K562 (cell line): ENCODE measurements around the gene FKBP8. TPM values are rescaled to one million over a fixed set of nuclear protein-coding genes. Genes with fewer than 3 reads are reported as not detected.
A peak's percentile ranks its signal among the peaks of the same experiment; 100 is the strongest.

Experiments
- ARID2 ChIP-seq: fragments of 450-650 bp; IDR thresholded peaks from 2 replicates; pipeline ENCODE4 v1.6.1; 2017; ENCODE audit warnings: antibody characterized with exemption, mild to moderate bottlenecking
- BCL6 ChIP-seq: fragments of 250-450 bp; sonication (Bioruptor Pico); IDR thresholded peaks from 2 replicates; pipeline ENCODE4 v1.4.0; 2020
- CCAR2 ChIP-seq: fragments of 200-400 bp; formaldehyde crosslinking; IDR thresholded peaks from 2 replicates; pipeline ENCODE4 v1.6.1; 2017; ENCODE audit warnings: mild to moderate bottlenecking, low read depth, low read length
- CHD2 ChIP-seq: IDR thresholded peaks from 2 replicates; pipeline ENCODE4 v1.6.1; 2011; ENCODE audit warnings: low read depth, low read length
- CREB5 ChIP-seq: fragments of 250-450 bp; sonication (Bioruptor Pico); IDR thresholded peaks from 2 replicates; pipeline ENCODE4 v1.5.0; 2020; ENCODE audit warnings: mild to moderate bottlenecking
- DACH1 ChIP-seq: fragments of 450-650 bp; IDR thresholded peaks from 2 replicates; pipeline ENCODE4 v1.6.1; 2018; ENCODE audit not compliant: partially characterized antibody
- EHMT2 ChIP-seq: fragments of 450-650 bp; IDR thresholded peaks from 2 replicates; pipeline ENCODE4 v1.6.1; 2018; ENCODE audit warnings: antibody characterized with exemption
- HDAC1 ChIP-seq, 2 experiments: fragments of 450-650 bp; IDR thresholded peaks; 2 replicates each; pipeline ENCODE4 v1.6.1; 2016 to 2017; ENCODE audit warnings: inconsistent platforms in 1 of 2, mild to moderate bottlenecking in 1 of 2, moderate library complexity in 1 of 2
- KDM1A ChIP-seq, 2 experiments: fragments of 450-650 bp; IDR thresholded peaks; 2 replicates each; pipeline ENCODE4 v1.6.1; 2016; ENCODE audit warnings: mild to moderate bottlenecking in 2 of 2
- NEUROD1 ChIP-seq: fragments of 150-350 bp; IDR thresholded peaks from 2 replicates; pipeline ENCODE4 v1.6.1; 2014; ENCODE audit warnings: borderline replicate concordance, low read length, low read depth; ENCODE audit not compliant: partially characterized antibody
- TEAD2 ChIP-seq: fragments of 450-650 bp; IDR thresholded peaks from 2 replicates; pipeline ENCODE4 v1.6.1; 2016; ENCODE audit warnings: missing genetic modification characterization, control low read depth, missing compliant biosample characterization
- ZBED1 ChIP-seq: IDR thresholded peaks from 2 replicates; pipeline ENCODE4 v1.6.1; 2014
- ZFP1 ChIP-seq: fragments of 450-650 bp; formaldehyde crosslinking; IDR thresholded peaks from 2 replicates; pipeline ENCODE4 v1.4.0; 2020; ENCODE audit warnings: mild to moderate bottlenecking, mixed read lengths
- ZNF217 ChIP-seq: sonication (generic); formaldehyde crosslinking; IDR thresholded peaks from 2 replicates; pipeline ENCODE4 v1.8.0; 2022; ENCODE audit warnings: mild to moderate bottlenecking, missing genetic modification reagents
- ZNF3 ChIP-seq: fragments of 250-450 bp; sonication (Bioruptor Pico); IDR thresholded peaks from 2 replicates; pipeline ENCODE4 v1.5.0; 2021; ENCODE audit warnings: mild to moderate bottlenecking, moderate library complexity
- polyA plus RNA-seq, 8 experiments: library from polyadenylated mRNA; depleted of rRNA in 4 of 8; stranded (reverse) in 5 of 8; unstranded in 3 of 8; fragments of >200 nt; fragmentation: Nextera tagmentation in 2 of 8; fragmentation: Illumina TruSeq in 1 of 8; extraction: Ambion mirVana in 2 of 8; extraction: Trizol in 1 of 8; gene quantifications; 2 replicates each; pipeline versions ENCODE4 v1.2.1 to v1.2.3, GENCODE V29; 2011 to 2014; ENCODE audit warnings: inconsistent platforms in 1 of 8, missing spikeins in 1 of 8
- total RNA-seq, 7 experiments: library from RNA; depleted of rRNA in 6 of 7; stranded (reverse); fragments of >200 nt in 6 of 7; fragmentation: Illumina TruSeq in 2 of 7; extraction: Trizol in 2 of 7; gene quantifications; 2 replicates each; pipeline versions ENCODE4 v1.2.1 to v1.2.3, GENCODE V29; 2011 to 2021; ENCODE audit warnings: low replicate concordance in 1 of 7
- TF ChIP-seq, protein P1 (sequence below): fragments of 250-450 bp; sonication (Bioruptor Pico); IDR thresholded peaks from 2 replicates; pipeline ENCODE4 v1.5.0; 2021; ENCODE audit warnings: mild to moderate bottlenecking, borderline replicate concordance
- TF ChIP-seq, protein P2 (sequence below): sonication (generic); formaldehyde crosslinking; IDR thresholded peaks from 2 replicates; pipeline ENCODE4 v1.8.0; 2022; ENCODE audit warnings: missing genetic modification reagents, mild to moderate bottlenecking, moderate library complexity, borderline replicate concordance

FKBP8 gene
- total and polyA plus RNA-seq, 9 of the 15 experiments (the other 6 are each of a cell fraction or from before 2014, with no cell fraction given) = 0.46 to 236 (median 104) TPM

GRCh38 chr19:18543814-18544475 is 572 bp upstream of the FKBP8 start (continued):
- TF ChIP-seq, protein P1, sequence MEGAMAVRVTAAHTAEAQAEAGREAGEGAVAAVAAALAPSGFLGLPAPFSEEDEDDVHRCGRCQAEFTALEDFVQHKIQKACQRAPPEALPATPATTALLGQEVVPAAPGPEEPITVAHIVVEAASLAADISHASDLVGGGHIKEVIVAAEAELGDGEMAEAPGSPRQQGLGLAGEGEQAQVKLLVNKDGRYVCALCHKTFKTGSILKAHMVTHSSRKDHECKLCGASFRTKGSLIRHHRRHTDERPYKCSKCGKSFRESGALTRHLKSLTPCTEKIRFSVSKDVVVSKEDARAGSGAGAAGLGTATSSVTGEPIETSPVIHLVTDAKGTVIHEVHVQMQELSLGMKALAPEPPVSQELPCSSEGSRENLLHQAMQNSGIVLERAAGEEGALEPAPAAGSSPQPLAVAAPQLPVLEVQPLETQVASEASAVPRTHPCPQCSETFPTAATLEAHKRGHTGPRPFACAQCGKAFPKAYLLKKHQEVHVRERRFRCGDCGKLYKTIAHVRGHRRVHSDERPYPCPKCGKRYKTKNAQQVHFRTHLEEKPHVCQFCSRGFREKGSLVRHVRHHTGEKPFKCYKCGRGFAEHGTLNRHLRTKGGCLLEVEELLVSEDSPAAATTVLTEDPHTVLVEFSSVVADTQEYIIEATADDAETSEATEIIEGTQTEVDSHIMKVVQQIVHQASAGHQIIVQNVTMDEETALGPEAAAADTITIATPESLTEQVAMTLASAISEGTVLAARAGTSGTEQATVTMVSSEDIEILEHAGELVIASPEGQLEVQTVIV (CRISPR knock-in tag) = no peak
- no peak for TF ChIP-seq ZNF3 (CRISPR knock-in tag)
- peak; percentile 99 for TF ChIP-seq KDM1A (IDR thresholded peaks at IDR 0.05)
- peak; percentile 7 to 96; a peak in 3 of 4 replicates for TF ChIP-seq HDAC1 (IDR thresholded peaks at IDR 0.05)
- no peak for TF ChIP-seq TEAD2 (tag)
- TF ChIP-seq CHD2 = peak; percentile 73
- TF ChIP-seq ARID2 = no peak
- no peak for TF ChIP-seq ZFP1 (CRISPR knock-in tag)
- peak; percentile 90 for TF ChIP-seq NEUROD1
- TF ChIP-seq CCAR2 = no peak
- TF ChIP-seq ZBED1 = peak; percentile 82; the same call in 1 of the 2 replicates
- no peak; the same call in 1 of the 2 replicates for TF ChIP-seq BCL6
- peak; percentile 60; the same call in 1 of the 2 replicates for TF ChIP-seq EHMT2
- no peak for TF ChIP-seq ZNF217
- TF ChIP-seq CREB5 (CRISPR knock-in tag) = no peak
- TF ChIP-seq DACH1 = peak; percentile 28
- TF ChIP-seq, protein P2, sequence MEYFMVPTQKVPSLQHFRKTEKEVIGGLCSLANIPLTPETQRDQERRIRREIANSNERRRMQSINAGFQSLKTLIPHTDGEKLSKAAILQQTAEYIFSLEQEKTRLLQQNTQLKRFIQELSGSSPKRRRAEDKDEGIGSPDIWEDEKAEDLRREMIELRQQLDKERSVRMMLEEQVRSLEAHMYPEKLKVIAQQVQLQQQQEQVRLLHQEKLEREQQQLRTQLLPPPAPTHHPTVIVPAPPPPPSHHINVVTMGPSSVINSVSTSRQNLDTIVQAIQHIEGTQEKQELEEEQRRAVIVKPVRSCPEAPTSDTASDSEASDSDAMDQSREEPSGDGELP (CRISPR knock-in tag) = peak; percentile 90
